NCI-H1930 (cell line): ENCODE data around the gene UGDH.
"Not testable (repeated sequence)": the region's sequence is repeated elsewhere in the genome, so short reads cannot be mapped to it uniquely, and the experiment has no call there.

Experiments used
- DNase-seq, 2 experiments: peaks; one replicate each; lab custom pipeline; 2025; lab: John Stamatoyannopoulos, UW

UGDH gene

GRCh38 chr4:39527296-39528060 is at the start of gene UGDH:
Gene UGDH (minus strand): TSS chr4:39527439. CDS start chr4:39521512, 5,927 bp downstream.
- DNase-seq = peak; percentile 83 to 89

GRCh38 chr4:39574946-39575345 is 47.7 kb upstream of the UGDH start:
- DNase-seq = no peak

GRCh38 chr4:39571504-39571903 is 44.3 kb upstream of the UGDH start:
- DNase-seq = no peak

- DNase-seq = no peak
Observed at GRCh38 chr4:39571054-39571453, 43.8 kb upstream of the UGDH start.

GRCh38 chr4:39569209-39569608 is 42.0 kb upstream of the UGDH start:
- no peak for DNase-seq

- DNase-seq = no peak
Observed at GRCh38 chr4:39568805-39569204, 41.6 kb upstream of the UGDH start.

- DNase-seq = no peak
Observed at GRCh38 chr4:39565878-39566600, 38.8 kb upstream of the UGDH start.

GRCh38 chr4:39563346-39563847 is 36.2 kb upstream of the UGDH start:
- no peak for DNase-seq

- no peak for DNase-seq
Observed at GRCh38 chr4:39562792-39563191, 35.6 kb upstream of the UGDH start.

- DNase-seq = no peak
Observed at GRCh38 chr4:39559626-39560025, 32.4 kb upstream of the UGDH start.

GRCh38 chr4:39555472-39555871 is 28.2 kb upstream of the UGDH start:
- DNase-seq = no peak

GRCh38 chr4:39548425-39549067 is 21.3 kb upstream of the UGDH start:
- no peak for DNase-seq

GRCh38 chr4:39544580-39545315 is 17.5 kb upstream of the UGDH start:
- peak in 1 of 2 experiments; percentile 7 for DNase-seq

GRCh38 chr4:39544080-39544479 is 16.8 kb upstream of the UGDH start:
- not testable (repeated sequence) for DNase-seq

- no peak for DNase-seq
Observed at GRCh38 chr4:39543034-39543433, 15.8 kb upstream of the UGDH start.

GRCh38 chr4:39542611-39543012 is 15.4 kb upstream of the UGDH start:
- DNase-seq = no peak

- DNase-seq = no peak
Observed at GRCh38 chr4:39541987-39542610, 14.9 kb upstream of the UGDH start.

GRCh38 chr4:39539089-39539611 is 11.9 kb upstream of the UGDH start:
- peak in 1 of 2 experiments; percentile 11 for DNase-seq

- no peak for DNase-seq
Observed at GRCh38 chr4:39533541-39533940, 6.3 kb upstream of the UGDH start.

- not testable (repeated sequence) for DNase-seq
Observed at GRCh38 chr4:39532237-39532636, 5.0 kb upstream of the UGDH start.

GRCh38 chr4:39530682-39531081 is 3.4 kb upstream of the UGDH start:
- DNase-seq = no peak
